Heart right ventricle (tissue), 16 donors: ENCODE data around the gene GFOD1. TPM values are rescaled to one million over a fixed set of nuclear protein-coding genes. Genes with fewer than 3 reads are reported as not detected.
A peak's percentile ranks its signal among the peaks of the same experiment; 100 is the strongest.

Experiments used
- ATAC-seq, 8 donors: fragments of 200-7000 bp; cut with Tn5 transposase; one replicate each; pipeline ENCODE4 v1.9.1; 2020; ENCODE audit warnings: mild to moderate bottlenecking in 8 of 8, moderate library complexity in 8 of 8, moderate number of reproducible peaks in 1 of 8
- DNase-seq, 2 donors: peaks; one replicate each; pipeline ENCODE4 v3.0.0-alpha.2; 2020
- H3K27ac ChIP-seq, 10 donors: fragments of 200-600 bp; sonication (generic) in 2 of 10; one replicate each; pipeline versions ENCODE4 v1.5.0 to v1.8.0; 2020 to 2022; ENCODE audit warnings: mild to moderate bottlenecking in 3 of 10
- H3K27me3 ChIP-seq, 7 donors: fragments of 200-600 bp; one replicate each; pipeline ENCODE4 v1.8.0; 2021 to 2022; ENCODE audit warnings: mild to moderate bottlenecking in 2 of 7
- H3K36me3 ChIP-seq, 9 donors: fragments of 200-600 bp; sonication (generic) in 1 of 9; one replicate each; pipeline versions ENCODE4 v1.5.0 to v1.8.0; 2020 to 2022; ENCODE audit warnings: mild to moderate bottlenecking in 2 of 9
- H3K4me1 ChIP-seq, 9 donors: fragments of 200-600 bp; sonication (generic) in 1 of 9; one replicate each; pipeline versions ENCODE4 v1.5.0 to v1.8.0; 2020 to 2022; ENCODE audit warnings: mild to moderate bottlenecking in 4 of 9
- H3K4me3 ChIP-seq, 10 donors: fragments of 200-600 bp; sonication (generic) in 2 of 10; one replicate each; pipeline versions ENCODE4 v1.5.0 to v1.8.0; 2020 to 2022; ENCODE audit warnings: mild to moderate bottlenecking in 7 of 10, moderate library complexity in 2 of 10
- H3K9me3 ChIP-seq, 11 donors: fragments of 200-600 bp in 10 of 11; sonication (generic) in 2 of 11; one replicate each; pipeline versions ENCODE4 v1.5.0 to v1.8.0; 2013 to 2022; ENCODE audit warnings: mild to moderate bottlenecking in 2 of 11, control low read depth in 1 of 11, moderate library complexity in 1 of 11
- CTCF ChIP-seq, 9 donors: fragments of 200-600 bp; sonication (generic) in 2 of 9; IDR thresholded peaks; one replicate each; pipeline versions ENCODE4 v1.5.0 to v1.8.0; 2021 to 2022; ENCODE audit warnings: antibody characterized with exemption in 9 of 9, mild to moderate bottlenecking in 5 of 9, moderate library complexity in 1 of 9
- WGBS, 2 donors: extraction: QIAGEN DNeasy Blood & Tissue Kit; methylation state at CpG; one replicate each; pipeline ENCODE4 v1.1.7; 2013; ENCODE audit warnings: inconsistent platforms in 1 of 2; 5-methylcytosine and 5-hydroxymethylcytosine counted together
- intact Hi-C, 10 donors: fragments of 100-400 bp; cut with DNase I; formaldehyde crosslinking; loops; one replicate each; pipeline versions ENCODE4 v1.11.1 to v1.14.2; 2022
- polyA plus RNA-seq, 2 donors: library from polyadenylated mRNA; stranded (reverse); fragments of 200-250 nt; gene quantifications; one replicate each; pipeline ENCODE4 v1.2.3, GENCODE V29; 2013
- total RNA-seq, 10 donors: library from RNA; stranded (reverse); fragmentation: NEBNext Ultra II Directional in 3 of 10; extraction: Animal tissue kit (Norgen Biotek cat#: 25700) in 3 of 10; gene quantifications; one replicate each; pipeline versions ENCODE4 v1.2.1 to v1.2.4, GENCODE V29; 2021 to 2023
- donor health status: Arrhythmogenic right ventricular cardiomyopathy.
- donor health status: ischemic (EF 13 %, LVEDD 7.1; RV severe dilation, severe dysfunction).
- donor health status: healthy with polysubstance abuse.
- donor health status: DM: no; HTN: yes; CAD: no.
- donor health status: DM: no; HTN: no; CAD: no.
- donor health status: ischemic (EF 25% LVEDD 6.9; RV normal size, moderate dysfunction).
- donor health status: ischemic (EF 25% LVEDD 5.7; RV mildly dilated, moderate dysfunction).
- donor health status: healthy.
- donor health status: DM: yes; HTN: yes; CAD: no.
- donor health status: Ischemic cardiomyopathy.
- donor health status: ischemic (EF 35%, LVEDD 5.7; RV mildly dilated, moderate dysfunction).
- donor health status: nonischemic (EF 11% LVEDD 7.7; RV severe dilation, severe dysfunction).
- donor health status: DM: yes; HTN: yes; CAD: no.
- donor health status: PGD.
- donor health status: ischemic (EF 29% LVEDD 5.4; RV normal size, mild dysfunction).
- donor health status: nonischemic (EF 23%, LVEDD 6.1; RV moderate dilation, normal function).

The GFOD1 gene
- total and polyA plus RNA-seq, 12 donors = 13.8 to 96.5 (median 37.0) TPM

DNA sequence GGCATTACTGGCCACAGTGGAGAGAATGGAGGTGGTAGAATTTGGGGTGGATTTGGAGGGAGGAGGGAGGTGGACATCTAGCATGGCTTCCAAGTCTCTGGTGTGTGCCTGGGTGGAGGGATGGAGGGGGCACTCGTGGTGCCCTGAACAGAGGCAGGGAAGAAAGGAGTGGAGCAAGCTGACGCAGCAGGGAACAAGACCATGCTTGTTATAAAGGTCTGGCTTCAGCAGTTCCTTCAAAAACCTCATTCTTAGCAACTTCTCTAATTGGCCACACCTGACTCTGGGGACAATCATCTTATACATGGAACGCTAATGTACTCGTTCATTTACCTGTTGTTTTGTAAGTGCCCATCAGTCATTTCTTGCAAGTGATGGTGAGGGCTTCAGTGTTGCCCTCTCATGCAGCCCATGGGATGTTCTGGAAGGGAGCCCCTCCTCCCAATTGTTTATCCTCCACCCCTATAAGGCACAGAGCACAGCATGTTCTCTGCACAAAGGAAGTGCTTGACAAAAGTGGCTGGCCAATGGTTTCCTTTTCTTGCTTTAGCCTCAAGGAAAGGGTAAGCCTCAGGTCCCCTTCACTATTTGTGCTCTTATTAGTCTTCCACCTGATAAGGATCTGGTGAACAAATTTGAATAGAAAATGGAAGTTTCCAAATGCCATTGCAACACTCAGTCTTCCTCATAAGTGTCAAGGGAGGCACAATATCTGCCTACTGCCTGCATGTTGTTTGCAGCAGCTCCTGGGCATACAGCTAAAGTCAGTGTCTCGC, 39.3 kb downstream of the GFOD1 start:
- TF ChIP-seq CTCF (IDR thresholded peaks at IDR 0.05) = no peak
- no peak for DNase-seq
- WGBS, 2 donors = 79 to 83% methylated on average over 5 of the region's 5 CpGs
- intact Hi-C loops = no loop called here
- peak in 6 of 8 donors; percentile 25 to 83 (median 52) for ATAC-seq
- no peaks in the 10 kb centered on the region for H3K9me3 ChIP-seq
- H3K4me1 ChIP-seq = peaks cover 16 to 85% (median 66%) of the 10 kb centered on the region in 9 donors
- no peaks in the 10 kb centered on the region for H3K27me3 ChIP-seq
- no peak overlapping the region for H3K4me3 ChIP-seq
- H3K27ac ChIP-seq = peak overlapping the region in 8 of 10 donors; percentile 38 to 70 (median 52)
- H3K36me3 ChIP-seq = peaks cover 0 to 21% (median 4%) of the 10 kb centered on the region in 9 donors

DNA sequence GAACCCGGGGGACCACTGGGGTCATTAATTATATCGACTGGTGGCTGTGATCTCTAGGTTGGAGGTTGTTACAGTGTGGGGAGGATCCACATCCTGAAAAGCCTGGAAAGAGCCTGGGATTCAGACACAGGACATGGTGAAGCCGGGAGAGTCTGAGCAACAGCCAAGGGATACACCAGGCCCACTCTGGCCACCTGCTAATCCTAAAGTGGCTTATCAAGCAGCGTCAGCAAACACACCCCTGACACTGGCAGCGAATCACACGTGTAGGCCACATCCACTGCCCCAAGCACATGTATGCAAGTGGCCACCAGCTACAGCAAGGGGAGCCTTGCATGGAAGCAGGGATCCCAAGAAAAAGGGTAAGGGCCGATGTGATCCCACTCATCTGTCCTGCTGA, 41.0 kb downstream of the GFOD1 start:
- peak overlapping the region in 9 of 10 donors; percentile 33 to 71 (median 50) for H3K27ac ChIP-seq
- intact Hi-C loops = no loop called here
- WGBS, 2 donors = 50 to 51% methylated on average over 7 of the region's 7 CpGs
- peaks cover 16 to 86% (median 66%) of the 10 kb centered on the region in 9 donors for H3K4me1 ChIP-seq
- H3K27me3 ChIP-seq = no peaks in the 10 kb centered on the region
- ATAC-seq = peak in 7 of 8 donors; percentile 20 to 66 (median 57)
- no peak for DNase-seq
- H3K36me3 ChIP-seq = peaks cover 0 to 11% (median 2%) of the 10 kb centered on the region in 9 donors
- H3K4me3 ChIP-seq = no peak overlapping the region
- H3K9me3 ChIP-seq = no peaks in the 10 kb centered on the region
- no peak for TF ChIP-seq CTCF (IDR thresholded peaks at IDR 0.05)

GRCh38 chr6:13445744-13446115, 41.7 kb downstream of the GFOD1 start:
- intact Hi-C loops = no loop called here
- 54 to 74% methylated on average over 3 of the region's 3 CpGs for WGBS, 2 donors
- ATAC-seq (peak in 2 of 8 donors; percentile 12 to 21), DNase-seq (no peak)
- no peaks in the 10 kb centered on the region for H3K9me3 ChIP-seq
- peaks cover 20 to 89% (median 67%) of the 10 kb centered on the region in 9 donors for H3K4me1 ChIP-seq
- peak overlapping the region; percentile 33 to 71 (median 52) for H3K27ac ChIP-seq
- no peak for TF ChIP-seq CTCF (IDR thresholded peaks at IDR 0.05)
- no peak overlapping the region for H3K4me3 ChIP-seq
- no peaks in the 10 kb centered on the region for H3K27me3 ChIP-seq
- peaks cover 0 to 4% (median 0%) of the 10 kb centered on the region in 9 donors for H3K36me3 ChIP-seq

DNA sequence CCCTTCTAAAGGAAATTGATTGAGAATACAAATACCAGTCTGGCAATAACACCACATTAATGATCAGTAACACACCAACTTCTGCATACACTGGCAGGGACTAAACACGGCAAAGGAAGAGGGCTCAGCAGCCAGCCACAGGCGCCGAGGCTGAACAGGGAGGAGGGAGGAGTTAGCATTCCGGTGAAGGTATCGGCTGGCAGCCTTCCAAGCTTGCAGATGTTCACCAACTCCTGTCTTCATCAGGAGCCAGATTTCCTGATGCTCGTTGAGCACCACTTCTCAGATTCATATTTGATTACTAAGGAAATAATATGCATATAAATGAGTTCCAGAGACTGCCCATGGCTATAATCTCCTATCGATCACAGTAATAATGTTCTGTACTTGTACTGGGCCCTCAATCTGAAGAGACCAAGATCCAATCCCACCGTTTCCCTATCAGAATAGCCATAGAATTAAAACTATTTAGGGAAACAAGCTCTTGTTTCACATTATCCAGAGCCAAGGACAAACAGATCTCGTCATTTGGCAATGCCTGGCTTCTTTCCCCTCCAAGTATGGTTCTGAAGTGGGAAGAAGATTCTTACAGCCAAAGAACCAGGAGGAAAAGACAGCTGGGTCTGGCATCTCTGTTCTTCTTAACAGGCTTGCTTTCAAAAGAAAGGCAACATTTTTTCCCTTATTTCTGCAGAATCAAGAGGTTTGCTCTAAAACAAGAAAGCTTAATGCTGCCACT, 42.2 kb downstream of the GFOD1 start:
- ATAC-seq = peak in 7 of 8 donors; percentile 18 to 70 (median 59)
- Histone ChIP-seq H3K27ac (peak overlapping the region; percentile 33 to 71 (median 52)), H3K36me3 (no peaks in the 10 kb centered on the region), H3K4me1 (peaks cover 21 to 89% (median 73%) of the 10 kb centered on the region in 9 donors), H3K4me3 (no peak overlapping the region), H3K27me3 (no peaks in the 10 kb centered on the region), H3K9me3 (no peaks in the 10 kb centered on the region)
- intact Hi-C loops = no loop called here
- no peak for TF ChIP-seq CTCF (IDR thresholded peaks at IDR 0.05)
- 8% methylated on average over 9 of the region's 9 CpGs for WGBS, 2 donors
- DNase-seq = peak; percentile 56 to 68
